ENCODE data around the gene PAH. TPM values are rescaled to one million over a fixed set of nuclear protein-coding genes. Genes with fewer than 3 reads are reported as not detected.
A peak's percentile ranks its signal among the peaks of the same experiment; 100 is the strongest.

The PAH gene
- total and polyA plus RNA-seq, 2 of the 13 experiments (the other 11 are each of a cell fraction or from before 2014, with no cell fraction given) = 192 to 451 TPM

DNA sequence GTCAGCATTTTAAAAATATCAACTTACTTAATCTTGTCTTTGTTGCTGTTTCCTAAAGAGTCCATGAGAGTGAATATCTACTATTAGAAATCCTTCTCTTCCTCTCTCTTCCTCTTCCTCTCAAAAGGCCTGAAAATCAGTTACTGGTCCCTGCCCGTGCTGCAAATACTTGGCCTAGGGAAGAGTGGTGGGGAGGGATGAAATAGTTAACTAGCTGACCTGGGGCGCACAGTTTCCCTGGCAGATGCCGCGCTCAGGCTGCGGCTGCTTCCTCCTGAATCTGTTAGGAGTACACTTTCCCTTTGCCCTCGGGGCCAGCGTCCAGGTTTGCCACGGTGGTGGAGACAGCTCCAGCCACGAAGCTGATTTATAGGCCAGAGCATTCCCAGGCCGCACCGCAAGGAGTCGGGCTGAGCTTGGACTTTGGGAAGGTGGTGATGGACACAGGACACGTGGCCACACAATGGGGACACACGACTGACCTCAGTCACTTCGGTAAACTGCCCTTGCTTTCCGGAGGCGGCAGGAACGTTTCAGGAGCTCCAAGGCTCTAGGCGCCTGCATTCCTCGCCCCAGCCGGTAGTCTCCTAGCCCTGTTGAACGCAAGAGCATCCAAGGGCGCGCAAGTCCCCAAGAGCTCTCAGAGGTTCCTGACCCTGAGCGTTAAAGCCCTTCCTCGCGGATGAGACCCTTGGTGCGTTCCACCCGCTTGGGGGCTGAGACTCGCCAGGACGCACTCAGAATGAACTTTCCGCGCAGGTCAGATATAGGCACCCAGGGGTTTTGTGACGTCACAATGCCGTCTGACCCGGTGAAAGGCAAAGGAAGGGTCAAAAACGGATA, 33.3 kb upstream of the PAH start (continued):
- TF ChIP-seq, protein P1, sequence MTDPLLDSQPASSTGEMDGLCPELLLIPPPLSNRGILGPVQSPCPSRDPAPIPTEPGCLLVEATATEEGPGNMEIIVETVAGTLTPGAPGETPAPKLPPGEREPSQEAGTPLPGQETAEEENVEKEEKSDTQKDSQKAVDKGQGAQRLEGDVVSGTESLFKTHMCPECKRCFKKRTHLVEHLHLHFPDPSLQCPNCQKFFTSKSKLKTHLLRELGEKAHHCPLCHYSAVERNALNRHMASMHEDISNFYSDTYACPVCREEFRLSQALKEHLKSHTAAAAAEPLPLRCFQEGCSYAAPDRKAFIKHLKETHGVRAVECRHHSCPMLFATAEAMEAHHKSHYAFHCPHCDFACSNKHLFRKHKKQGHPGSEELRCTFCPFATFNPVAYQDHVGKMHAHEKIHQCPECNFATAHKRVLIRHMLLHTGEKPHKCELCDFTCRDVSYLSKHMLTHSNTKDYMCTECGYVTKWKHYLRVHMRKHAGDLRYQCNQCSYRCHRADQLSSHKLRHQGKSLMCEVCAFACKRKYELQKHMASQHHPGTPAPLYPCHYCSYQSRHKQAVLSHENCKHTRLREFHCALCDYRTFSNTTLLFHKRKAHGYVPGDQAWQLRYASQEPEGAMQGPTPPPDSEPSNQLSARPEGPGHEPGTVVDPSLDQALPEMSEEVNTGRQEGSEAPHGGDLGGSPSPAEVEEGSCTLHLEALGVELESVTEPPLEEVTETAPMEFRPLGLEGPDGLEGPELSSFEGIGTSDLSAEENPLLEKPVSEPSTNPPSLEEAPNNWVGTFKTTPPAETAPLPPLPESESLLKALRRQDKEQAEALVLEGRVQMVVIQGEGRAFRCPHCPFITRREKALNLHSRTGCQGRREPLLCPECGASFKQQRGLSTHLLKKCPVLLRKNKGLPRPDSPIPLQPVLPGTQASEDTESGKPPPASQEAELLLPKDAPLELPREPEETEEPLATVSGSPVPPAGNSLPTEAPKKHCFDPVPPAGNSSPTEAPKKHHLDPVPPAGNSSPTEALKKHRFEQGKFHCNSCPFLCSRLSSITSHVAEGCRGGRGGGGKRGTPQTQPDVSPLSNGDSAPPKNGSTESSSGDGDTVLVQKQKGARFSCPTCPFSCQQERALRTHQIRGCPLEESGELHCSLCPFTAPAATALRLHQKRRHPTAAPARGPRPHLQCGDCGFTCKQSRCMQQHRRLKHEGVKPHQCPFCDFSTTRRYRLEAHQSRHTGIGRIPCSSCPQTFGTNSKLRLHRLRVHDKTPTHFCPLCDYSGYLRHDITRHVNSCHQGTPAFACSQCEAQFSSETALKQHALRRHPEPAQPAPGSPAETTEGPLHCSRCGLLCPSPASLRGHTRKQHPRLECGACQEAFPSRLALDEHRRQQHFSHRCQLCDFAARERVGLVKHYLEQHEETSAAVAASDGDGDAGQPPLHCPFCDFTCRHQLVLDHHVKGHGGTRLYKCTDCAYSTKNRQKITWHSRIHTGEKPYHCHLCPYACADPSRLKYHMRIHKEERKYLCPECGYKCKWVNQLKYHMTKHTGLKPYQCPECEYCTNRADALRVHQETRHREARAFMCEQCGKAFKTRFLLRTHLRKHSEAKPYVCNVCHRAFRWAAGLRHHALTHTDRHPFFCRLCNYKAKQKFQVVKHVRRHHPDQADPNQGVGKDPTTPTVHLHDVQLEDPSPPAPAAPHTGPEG (CRISPR knock-in tag; IDR thresholded peaks at IDR 0.05) = no peak
- TF ChIP-seq ZBTB7A (CRISPR knock-in tag; IDR thresholded peaks at IDR 0.05) = no peak
- no peak for TF ChIP-seq KLF15 (CRISPR knock-in tag; IDR thresholded peaks at IDR 0.05; ENCODE audit: borderline replicate concordance)
- TF ChIP-seq ZNF432 (CRISPR knock-in tag; IDR thresholded peaks at IDR 0.05; ENCODE audit: borderline replicate concordance) = no peak
- no peak for TF ChIP-seq NR2F6 (IDR thresholded peaks at IDR 0.05)
- peak; percentile 47; the same call in 1 of the 2 replicates for TF ChIP-seq NR2F6 (CRISPR knock-in tag; IDR thresholded peaks at IDR 0.05)
- no peak for TF ChIP-seq HNRNPUL1 (IDR thresholded peaks at IDR 0.05; ENCODE audit: low read depth, low read length)
- no peak for TF ChIP-seq PRMT3 (CRISPR knock-in tag; IDR thresholded peaks at IDR 0.05; ENCODE audit: borderline replicate concordance, low read depth)
- TF ChIP-seq REXO4 (CRISPR knock-in tag; IDR thresholded peaks at IDR 0.05; ENCODE audit: borderline replicate concordance) = no peak
- TF ChIP-seq ZNF607 (CRISPR knock-in tag; IDR thresholded peaks at IDR 0.05; ENCODE audit: borderline replicate concordance) = no peak
- TF ChIP-seq, protein P2, sequence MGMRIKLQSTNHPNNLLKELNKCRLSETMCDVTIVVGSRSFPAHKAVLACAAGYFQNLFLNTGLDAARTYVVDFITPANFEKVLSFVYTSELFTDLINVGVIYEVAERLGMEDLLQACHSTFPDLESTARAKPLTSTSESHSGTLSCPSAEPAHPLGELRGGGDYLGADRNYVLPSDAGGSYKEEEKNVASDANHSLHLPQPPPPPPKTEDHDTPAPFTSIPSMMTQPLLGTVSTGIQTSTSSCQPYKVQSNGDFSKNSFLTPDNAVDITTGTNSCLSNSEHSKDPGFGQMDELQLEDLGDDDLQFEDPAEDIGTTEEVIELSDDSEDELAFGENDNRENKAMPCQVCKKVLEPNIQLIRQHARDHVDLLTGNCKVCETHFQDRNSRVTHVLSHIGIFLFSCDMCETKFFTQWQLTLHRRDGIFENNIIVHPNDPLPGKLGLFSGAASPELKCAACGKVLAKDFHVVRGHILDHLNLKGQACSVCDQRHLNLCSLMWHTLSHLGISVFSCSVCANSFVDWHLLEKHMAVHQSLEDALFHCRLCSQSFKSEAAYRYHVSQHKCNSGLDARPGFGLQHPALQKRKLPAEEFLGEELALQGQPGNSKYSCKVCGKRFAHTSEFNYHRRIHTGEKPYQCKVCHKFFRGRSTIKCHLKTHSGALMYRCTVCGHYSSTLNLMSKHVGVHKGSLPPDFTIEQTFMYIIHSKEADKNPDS (CRISPR knock-in tag; IDR thresholded peaks at IDR 0.05) = no peak
- no peak for TF ChIP-seq ATF1 (CRISPR knock-in tag; IDR thresholded peaks at IDR 0.05)
- no peak for TF ChIP-seq TBP (CRISPR knock-in tag; IDR thresholded peaks at IDR 0.05)
- no peak for TF ChIP-seq ZNF629 (CRISPR knock-in tag; conservative IDR thresholded peaks at IDR 0.05)
- TF ChIP-seq ZNF720 (CRISPR knock-in tag; IDR thresholded peaks at IDR 0.05) = no peak
- TF ChIP-seq NFYB (CRISPR knock-in tag; IDR thresholded peaks at IDR 0.05) = no peak
- no peak for TF ChIP-seq ATF7 (IDR thresholded peaks at IDR 0.05)
- TF ChIP-seq ATF7 (CRISPR knock-in tag; IDR thresholded peaks at IDR 0.05) = no peak
- no peak for TF ChIP-seq KDM5A (IDR thresholded peaks at IDR 0.05; ENCODE audit: borderline replicate concordance, low read length)
- TF ChIP-seq ZNF746 (CRISPR knock-in tag; IDR thresholded peaks at IDR 0.05) = no peak
- TF ChIP-seq, protein P3, sequence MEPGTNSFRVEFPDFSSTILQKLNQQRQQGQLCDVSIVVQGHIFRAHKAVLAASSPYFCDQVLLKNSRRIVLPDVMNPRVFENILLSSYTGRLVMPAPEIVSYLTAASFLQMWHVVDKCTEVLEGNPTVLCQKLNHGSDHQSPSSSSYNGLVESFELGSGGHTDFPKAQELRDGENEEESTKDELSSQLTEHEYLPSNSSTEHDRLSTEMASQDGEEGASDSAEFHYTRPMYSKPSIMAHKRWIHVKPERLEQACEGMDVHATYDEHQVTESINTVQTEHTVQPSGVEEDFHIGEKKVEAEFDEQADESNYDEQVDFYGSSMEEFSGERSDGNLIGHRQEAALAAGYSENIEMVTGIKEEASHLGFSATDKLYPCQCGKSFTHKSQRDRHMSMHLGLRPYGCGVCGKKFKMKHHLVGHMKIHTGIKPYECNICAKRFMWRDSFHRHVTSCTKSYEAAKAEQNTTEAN (CRISPR knock-in tag; conservative IDR thresholded peaks at IDR 0.05) = no peak
- no peak for TF ChIP-seq MTA3 (CRISPR knock-in tag; IDR thresholded peaks at IDR 0.05)
- TF ChIP-seq ZNF383 (CRISPR knock-in tag; IDR thresholded peaks at IDR 0.05; ENCODE audit: borderline replicate concordance) = no peak

Data from HepG2 (cell line).